Dermis microvascular lymphatic vessel endothelial cell (primary cell): ENCODE results near the gene USP47. TPM values are rescaled to one million over a fixed set of nuclear protein-coding genes. Genes with fewer than 3 reads are reported as not detected.
A peak's percentile ranks its signal among the peaks of the same experiment; 100 is the strongest.

Experiments
- DNase-seq, 2 donors: peaks; one replicate each; pipeline versions ENCODE4 v3.0.0 to v3.0.0-alpha.2; 2010; ENCODE audit warnings: low read depth in 2 of 2
- total RNA-seq: library from RNA; depleted of rRNA; stranded (reverse); fragments of >200 nt; gene quantifications from 2 replicates; pipeline ENCODE4 v1.2.1, GENCODE V29; 2014

USP47 gene
- total RNA-seq, 1 donor from 2014 or later = 55.3 TPM

DNA sequence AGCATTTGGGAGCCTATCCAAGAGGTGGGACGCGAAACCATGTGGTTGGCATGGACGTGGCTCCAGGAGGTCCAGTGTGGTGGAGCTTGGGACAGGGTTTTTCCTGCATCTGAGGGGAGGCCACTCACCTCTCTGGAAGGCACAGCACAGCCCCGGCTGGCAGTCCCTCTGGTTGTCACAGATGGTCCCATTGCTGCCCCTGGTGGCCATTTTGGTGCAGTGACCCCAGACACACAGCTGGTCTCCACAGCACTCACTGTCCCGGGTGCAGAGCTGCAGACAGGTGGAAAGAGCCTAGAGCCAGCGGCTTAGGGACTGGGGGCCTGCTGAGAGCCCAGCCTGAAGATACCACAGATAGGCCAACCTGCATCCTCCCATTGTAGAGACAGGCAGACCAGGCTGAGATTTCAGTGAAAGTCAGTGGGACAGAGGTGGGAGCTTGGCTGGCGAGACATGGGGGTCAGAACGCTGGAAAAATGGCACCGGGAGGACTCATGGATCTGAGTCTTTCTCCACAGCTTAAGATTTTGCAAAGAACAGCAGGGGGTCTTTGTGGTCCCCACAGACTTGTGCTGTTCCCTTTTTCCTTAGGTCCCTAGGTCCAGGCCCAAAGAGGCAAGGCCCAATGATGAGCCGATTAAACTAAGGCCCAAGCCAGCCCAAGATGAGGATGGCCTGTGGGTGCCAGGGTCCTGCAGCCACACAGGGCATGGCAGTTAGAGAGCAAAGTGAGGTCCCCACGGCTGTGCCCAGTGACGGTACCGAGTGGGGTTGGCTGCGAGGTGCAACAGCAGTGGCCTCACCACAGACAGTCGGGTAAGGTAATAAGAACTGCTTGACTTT, 125.3 kb downstream of the USP47 start:
- peak in 1 of 2 donors; percentile 62 for DNase-seq

DNA sequence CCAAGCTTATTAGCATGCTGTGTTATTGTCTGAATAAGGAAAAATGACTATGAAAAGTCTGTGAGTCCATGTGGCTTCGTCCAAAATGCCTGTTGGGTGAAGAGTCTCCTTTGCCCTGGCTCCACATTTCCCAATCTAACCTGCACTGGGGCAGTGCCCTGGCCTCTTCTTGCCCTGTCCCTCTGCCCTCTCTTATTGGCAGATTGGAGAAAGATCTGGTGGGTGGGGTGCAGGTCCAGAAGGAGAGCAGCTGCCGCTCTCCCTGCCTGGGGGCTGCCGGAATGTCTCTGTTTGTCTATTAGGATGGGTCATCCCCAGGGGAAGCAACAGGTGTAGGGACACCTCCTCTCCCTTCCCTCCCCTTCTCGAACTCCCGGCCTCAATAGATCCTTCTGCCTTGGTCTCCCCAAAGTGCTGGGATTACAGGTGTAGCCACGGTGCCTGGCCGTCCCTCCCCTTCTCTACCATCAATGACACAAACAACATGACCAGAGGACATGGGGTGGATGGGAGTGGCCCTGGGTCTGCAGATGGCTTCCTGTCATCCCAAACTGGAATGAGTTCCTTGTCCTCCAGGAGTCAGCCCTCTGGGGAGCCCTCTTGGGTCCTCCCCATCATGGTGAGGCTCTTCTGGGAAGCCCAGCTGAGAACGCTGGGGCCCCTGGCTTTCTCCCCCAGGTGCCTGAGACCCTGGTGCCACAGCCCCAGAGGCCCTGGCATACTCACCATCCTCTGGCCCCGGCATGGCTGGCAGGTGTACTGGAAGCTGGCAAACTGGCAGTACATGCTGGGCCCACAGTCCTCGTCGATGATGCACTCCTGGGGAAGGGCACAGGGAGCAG, 126.1 kb downstream of the USP47 start:
- no peak for DNase-seq

DNA sequence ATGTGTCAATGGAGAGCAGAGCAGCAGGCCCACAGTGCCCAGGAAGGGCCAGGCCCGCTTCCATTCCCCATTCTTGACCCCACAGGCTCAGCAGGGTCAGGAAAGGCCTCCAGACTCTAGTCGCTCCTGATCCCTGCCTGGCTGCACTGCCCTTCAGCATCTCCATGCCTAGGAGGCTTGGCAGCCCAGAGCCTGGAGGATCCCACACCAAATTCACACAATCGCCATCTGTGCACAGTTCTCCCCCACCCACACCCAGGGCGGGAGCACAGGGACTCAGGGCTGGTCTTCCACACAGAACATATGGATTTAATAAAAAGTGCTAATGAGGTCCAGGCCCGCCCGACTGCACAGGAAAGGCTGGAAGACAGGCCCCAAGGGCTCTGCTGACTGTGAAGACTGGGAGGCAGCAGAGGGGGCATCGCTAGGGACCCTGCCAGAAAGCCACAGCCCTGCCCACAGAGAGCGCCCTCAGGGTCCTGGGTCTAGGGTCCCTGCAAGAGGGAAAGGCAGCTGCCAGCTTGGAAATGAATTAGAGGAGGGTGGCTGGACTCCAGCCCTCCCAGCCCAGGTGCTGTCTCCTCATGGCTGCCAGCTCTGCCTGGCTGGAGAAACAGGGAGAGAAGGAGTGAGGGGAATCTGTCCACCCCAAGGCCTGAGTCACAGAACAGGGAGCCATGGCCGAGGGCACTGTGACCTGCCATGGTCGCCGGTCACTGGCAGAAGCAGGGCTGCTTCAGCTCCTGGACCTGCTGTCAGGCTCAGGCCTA, 126.9 kb downstream of the USP47 start:
- no peak for DNase-seq

DNA sequence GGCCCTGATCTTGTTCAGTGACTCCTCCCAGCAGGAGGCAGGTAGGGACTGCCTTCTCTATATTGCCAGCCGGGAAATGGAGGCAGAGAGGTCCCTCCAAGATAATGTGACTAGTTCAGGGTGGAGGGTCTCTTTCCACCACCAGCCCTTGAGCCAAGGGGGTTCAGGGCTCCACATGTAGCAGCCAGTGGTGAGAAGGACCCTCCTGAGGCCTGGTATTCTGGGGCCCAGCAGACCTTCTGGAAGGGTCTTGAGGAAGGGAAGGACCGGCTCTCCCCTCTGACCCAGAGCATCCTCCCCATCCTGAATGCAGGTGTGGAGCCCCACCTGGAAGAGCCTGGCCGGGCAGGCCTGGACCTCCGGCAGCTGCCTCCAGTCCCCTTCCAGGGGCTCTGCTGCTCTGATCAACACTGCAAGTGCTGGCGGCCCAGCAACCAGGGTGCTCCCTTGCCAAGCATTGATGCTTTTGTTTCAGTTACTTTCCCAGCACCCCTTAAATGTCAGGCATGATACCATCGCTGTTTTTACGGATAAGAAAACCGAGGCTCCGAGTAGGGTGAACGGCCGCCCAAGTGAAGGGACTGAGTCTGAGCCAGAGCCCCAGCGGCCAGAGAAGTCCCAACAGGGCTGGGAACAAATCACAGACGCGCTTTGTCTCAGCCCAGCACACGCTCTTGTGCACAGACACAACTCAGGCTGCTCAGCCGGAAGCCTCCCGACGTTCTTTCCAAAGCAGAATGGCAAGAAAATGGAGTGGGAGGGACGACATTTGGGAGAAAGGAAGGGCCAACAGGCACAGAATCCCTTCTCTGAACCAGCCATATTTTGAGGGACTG, 127.8 kb downstream of the USP47 start:
- DNase-seq = no peak

DNA sequence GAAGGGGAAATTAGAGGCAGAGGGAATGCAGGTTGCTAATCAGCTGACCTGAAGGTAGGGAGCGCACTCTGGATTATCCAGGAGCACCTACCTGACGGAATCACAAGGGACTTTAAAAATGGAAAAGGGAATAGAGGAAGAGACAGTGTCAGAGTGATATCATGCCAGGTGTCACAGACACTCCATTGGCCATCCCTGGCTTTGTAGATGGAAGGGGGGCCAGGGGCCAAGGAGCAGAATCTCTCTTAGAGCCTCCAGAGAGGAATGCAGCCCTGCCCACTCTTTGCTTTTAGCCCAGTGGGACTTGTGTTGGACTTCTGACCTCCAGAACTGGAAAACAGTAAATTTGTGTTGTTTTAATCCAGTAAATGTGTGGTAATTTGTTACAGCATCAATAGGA, 128.8 kb downstream of the USP47 start:
- no peak for DNase-seq

DNA sequence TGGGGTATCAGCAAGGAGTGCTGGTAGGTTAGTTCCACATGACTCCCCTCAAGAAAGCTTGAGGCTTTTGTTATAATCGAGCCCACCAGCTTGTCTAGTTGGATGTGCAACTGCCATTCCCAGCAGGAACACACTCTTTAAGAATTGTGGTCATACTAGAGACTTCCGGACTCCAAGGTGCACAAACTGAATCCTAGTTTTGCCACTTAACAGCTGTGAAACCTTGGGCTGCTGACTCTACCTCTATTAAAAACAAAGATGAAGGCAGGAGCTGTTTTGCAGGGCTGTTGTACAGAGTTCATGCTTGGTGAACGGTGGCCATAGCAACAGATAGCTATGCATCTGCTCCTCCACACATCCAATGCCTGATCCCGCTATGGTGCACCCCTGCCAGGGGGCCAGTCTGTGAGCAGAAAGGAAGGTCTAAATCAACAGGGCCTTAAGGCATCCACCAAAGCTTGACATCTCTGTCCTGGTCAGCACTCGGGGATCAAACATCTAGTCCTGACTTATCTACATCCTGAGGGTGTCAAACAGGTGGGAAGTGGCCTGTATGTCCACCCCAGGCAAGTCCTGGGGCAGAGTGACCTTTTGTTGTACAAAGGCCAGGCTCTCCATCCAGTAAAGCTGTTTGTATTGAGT, 130.3 kb downstream of the USP47 start:
- no peak for DNase-seq

DNA sequence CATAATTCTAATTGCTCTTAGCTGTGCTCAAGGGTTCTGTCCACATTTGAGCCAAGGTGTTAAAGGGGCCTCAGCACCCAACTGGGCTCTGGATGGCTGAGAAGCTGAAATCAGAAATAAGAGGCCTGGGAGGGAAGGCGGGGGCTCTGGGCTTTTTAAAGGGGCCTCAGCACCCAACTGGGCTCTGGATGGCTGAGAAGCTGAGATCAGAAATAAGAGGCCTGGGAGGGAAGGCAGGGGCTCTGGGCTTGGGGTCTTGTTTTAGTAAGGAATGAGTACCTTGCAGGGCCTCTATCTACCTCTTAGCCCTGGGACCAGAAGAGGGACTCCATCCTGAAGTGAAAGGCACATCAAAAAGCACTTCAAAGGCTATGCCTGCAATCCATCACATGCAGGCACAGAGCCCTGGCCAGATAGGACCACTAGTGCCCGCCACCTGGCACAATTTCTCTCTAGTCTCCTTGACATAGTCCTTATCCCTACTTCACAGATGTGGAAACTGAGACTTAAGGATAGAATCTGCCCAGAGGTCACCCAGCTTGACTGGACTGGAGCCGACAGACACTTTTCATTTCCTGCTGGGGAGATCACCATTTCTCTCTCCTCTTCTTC, 131.1 kb downstream of the USP47 start:
- DNase-seq = no peak

DNA sequence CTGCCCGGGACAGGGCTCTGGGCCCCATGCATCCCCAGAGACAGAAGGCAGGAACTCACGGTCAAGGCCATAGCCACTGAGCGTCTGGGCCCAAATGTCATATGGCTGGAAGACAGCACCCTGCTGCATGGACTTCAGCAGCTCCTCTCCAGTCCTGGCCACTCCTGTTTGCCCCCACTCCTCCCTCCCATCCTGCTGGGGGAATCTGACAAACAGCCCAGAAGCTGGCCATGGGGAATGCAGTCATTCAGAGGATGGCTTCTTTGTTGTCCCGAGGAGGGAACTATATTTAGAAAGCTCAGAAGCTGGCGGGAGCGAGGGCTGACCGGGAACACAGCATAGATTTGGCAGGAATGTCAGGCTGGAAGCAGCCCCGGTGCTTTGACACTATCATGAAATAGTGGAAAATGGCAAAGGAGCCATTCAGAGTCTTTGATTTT, 131.6 kb downstream of the USP47 start:
- peak in 1 of 2 donors; percentile 60 for DNase-seq

DNA sequence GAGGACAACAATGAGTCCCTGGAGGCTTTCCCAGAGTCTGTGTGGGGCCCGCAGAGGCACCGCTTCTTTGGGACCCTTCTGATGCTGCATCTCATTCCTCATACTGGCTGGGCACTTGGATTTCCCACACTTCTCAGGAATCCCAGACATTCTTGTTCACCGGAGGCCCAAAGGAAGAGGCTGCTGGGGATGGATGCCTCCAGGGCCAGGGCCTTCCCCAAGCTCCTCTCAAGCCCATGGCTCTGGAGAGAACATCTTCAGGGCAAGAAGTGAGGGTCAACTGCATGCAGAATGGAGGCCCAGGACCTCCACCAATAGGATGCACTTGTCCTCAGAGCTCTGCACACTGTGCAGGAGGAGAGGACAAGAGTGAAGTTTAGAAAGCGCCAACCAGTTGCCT, 132.1 kb downstream of the USP47 start:
- DNase-seq = no peak

DNA sequence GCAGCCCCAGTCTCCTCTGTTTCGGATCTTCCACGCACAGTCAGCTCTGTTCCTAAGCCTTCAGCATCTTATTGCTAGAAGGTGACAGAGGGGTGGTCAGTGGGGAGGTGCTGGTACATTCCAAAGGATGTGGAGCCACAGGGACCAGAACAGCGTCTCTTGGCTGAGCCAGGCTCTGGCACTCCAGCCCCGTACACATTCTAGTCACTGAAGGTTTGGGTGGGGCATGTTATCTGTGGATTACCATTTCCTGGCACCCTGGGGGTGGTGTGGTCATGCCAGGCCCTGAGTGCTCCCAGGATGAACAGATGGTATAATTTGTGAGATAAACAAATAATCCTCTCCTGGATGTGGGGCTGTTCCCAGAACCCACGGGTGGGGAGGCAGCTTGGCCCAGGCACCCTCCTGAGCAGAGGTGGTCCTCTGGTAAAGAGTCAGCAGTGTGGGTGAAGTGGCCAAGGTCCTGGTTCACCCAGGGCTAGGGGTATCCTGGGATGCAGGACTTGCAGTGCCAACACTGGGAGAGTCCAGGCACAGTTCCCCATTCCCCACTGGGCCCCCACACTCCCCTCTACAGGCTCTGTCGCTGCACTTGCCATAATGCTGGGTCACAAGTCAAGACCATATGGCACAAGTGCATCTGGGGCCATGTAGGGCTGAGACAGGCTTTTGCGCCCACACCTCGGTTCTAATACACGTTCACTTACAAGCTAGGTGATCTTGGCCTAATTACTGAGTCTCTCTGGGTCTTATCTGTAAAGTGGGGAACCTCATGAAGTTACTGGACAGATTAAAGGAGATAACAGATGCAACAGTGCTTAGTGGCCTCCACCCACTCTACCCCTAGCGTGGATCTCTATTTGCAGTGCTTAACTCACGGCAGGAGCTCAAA, 133.7 kb downstream of the USP47 start:
- DNase-seq = no peak

DNA sequence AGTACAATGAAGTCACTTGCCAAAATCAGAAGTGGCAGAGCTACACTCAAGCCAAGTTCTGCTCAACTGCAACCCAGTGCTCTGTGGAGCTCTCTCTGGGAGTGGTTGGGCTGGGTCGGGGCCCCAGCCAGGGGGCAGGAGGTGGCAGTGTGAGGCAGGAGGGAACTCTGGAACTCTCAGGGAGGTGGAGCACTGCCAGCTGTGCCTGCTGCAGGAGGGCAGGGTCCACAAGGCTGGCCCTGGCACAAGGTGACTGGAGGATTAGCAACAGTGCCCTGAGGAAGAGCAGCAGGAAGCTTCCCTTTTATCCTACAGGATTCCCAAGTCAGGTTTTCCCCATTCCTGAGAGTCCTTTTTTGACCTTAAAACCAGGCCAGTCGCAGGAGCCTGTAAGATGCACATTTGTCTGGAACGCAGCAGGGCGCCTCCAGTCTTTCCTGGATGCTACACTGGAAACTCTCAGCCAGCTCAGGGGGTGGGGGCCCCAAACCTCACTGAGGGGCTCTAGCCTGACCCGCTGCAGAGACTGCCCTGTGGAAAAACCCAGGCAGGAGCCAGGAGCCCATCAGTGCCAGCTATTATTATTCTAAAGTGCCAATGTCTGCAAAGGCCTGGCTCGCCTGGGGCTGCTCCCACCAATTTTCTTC, 134.8 kb downstream of the USP47 start:
- peak in 1 of 2 donors; percentile 28 for DNase-seq

DNA sequence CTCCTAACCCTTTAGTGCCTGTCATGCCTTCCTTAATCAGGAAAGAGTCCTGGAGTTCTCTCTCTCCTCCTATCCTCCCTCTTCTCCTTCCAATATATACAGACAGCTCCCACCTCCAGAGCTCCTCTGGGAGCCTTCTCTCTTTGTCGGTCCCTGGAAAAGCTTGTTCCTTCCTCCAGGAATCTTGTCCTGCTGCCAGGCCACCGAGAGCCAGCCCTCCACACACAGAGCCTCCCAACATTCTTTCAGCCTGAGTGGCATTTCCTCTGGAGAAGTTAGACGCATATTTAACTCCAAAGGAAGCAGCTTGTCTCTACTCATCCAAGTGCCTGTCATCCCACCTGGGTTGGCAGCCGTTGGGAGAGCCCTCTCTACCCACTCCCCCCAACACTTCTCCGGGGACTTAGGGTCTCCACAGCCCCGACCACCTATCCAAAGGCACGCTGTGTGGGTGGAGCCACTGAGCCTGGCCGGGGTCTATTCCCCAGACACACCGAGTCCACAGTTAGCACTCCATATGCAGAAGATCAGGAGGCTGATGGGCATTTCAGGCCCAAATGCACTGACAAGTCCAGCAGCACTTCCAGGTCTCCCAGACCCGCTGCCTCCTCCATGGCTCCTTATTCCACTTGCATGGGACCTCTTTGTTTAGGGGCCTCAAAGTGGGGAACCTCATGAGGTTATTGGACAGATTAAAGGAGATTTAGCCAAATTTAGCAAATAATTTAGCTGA, 135.6 kb downstream of the USP47 start:
- DNase-seq = peak; percentile 51 to 93

DNA sequence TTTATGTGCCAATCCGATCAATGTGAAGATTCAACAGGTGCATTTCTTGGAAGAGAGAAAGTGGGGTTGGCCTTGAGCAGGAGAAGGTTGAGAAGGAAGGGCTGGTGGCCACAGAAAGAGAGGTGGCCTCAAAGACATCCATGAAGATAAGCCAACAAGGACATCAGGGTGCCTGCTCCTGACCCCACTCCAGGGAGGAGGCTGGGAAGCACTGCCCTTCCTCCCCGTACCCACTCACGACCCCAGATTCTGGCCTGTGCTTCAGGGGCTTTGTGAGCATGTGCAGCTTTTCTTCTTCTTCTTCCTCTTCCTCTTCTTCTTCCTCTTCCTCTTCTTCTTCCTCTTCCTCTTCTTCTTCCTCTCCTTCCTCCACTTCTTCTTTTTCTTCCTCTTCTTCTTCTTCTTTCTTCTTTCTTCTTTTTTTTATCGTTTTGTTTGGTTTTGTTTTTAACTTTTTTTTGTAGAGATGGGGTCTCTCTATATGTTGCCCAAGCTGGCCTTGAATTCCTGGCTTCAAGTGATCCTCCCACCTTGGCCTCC, 136.4 kb downstream of the USP47 start:
- no peak for DNase-seq

DNA sequence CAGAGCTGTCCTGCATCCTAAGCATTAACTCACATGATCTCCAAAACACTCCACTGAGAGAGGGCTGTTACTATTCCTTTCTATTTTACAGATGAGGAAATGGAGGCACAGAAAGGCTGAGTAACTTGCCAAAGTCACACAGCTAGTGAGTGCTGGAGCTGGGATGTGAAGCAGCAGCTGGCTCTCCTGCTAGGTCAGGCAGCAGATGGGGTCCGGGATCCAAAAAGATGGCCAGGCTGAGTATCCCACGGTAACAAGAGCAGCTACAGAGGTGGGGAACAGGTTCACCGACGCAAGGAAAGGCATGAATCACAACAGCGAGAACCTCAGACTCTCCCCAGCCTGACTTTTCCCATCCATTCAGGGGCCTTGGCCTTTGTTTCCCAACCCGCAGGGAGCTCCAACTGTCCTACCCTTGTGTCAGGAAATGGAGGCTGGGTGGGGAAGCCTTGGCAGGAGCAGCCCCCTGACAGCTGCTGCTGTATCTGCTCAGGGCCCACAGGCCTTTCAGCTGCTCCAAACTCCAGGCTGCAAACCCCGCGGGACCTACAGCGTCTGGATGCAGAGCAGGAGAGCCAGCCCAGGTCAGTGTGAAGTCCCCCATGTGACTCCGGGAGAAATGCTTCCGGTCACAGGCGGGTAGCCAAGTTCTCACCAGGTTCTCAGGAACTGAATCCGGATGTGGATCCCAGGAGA, 137.2 kb downstream of the USP47 start:
- peak; percentile 61 to 93 for DNase-seq

DNA sequence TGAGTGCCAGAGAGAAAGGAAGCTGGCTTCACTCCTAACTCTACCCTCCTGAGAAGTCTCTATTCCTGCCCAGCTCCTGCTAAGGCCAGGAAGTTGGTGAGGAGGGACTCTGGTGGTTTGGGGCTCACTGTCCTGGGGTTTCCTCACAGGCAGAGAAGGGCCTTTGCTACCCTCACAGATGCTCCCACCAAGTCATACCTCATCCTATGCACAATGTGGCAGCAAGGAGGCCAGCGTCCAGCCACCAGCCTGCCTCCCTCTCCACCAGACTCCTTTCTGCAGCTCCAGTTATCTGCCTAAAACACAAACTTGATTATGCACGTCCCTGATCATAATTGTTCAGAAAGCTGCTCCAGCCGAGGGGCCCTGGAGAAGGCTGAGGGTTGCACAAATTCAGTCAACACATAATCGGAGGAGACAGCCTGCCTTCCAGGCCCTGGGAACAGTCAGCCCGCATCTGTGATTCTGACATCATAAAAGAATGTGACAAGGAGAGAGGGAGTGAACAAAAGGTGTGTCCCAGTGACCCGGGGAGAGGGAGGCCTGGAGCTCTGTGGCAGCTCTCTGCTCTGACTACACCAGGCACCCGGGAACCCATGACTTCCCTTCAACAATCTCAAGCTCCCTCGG, 137.8 kb downstream of the USP47 start:
- peak in 1 of 2 donors; percentile 58 for DNase-seq

DNA sequence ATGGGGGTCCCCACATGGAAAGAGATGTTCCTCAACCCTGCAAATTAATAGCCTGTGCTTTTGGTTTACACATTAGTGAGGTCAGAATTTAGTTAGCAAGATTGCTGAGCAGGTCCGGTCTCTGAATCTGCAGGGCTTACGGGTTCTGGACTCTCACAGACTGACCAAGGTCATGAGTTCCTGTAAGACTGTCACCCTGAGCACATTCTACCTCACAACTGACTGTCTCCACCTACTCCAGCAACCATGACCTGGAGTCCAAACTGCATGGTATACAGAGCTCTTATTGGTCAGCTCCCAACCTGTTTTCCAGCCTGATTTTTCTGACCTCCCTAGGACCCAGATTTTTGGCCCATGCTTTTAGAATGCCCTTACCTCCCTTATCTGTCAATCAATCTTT, 138.4 kb downstream of the USP47 start:
- DNase-seq = no peak
